ENCODE measurements around the gene HOXA7.
A peak's percentile ranks its signal among the peaks of the same experiment; 100 is the strongest.

HOXA7 gene

DNA sequence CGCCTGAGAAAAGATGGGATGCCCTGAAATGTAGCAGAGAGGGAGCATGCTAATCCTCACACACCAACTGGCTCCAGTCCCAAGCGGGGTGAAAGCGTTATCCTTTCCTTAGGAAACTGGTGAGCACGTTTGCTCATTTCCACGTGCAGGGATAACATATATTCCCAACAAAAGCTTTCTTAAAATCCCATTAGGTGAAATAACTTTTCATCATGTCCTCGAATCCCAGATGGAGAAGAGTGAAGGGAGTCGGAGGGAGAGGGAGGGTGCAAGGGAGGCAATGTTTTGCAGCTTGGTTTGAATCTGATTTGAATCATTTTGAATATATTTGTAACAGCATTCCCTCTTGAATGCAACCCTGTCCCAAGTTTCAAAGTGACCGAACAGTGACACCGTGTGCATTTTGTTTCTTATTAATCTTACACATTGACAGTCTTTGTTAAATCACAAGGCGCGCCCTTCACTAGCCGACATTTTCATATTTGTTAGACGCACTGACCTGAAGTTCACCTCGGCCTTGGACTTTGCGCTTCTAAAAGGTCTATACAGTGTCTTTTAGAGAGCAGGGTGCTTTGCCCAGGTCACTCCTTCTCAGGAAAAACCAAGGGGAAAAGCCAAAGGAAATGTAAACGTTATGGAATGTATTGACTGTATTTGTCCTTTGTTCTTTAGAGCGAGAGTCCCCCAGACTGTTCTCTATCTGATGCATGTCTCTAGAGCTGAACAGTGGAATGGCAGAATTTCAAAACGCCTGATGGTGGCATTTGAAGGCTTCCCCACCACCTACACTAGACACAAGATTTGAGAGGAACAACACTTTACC is 22.9 kb downstream of the HOXA7 start:
- DNase-seq, result peak in 1 of 3 donors; percentile 43

DNA sequence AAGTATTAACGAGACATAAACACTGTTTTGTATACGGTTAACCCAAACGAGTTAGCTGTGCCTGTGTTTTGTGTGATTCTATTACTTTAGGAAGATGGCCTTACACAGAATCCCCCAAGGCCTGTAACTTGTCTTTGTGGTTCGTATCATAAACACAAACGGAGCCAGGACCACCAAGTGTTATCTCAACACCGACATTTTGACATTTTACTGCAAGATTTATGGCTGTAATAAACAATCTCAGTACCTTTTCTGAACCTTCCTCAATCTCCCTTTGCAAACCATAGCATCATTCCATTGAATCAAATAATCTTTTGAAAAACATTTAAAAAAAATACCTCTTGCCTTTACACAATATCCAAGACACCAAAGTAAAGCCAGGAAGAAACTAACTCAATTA is 23.5 kb downstream of the HOXA7 start:
- DNase-seq, result no peak

DNA sequence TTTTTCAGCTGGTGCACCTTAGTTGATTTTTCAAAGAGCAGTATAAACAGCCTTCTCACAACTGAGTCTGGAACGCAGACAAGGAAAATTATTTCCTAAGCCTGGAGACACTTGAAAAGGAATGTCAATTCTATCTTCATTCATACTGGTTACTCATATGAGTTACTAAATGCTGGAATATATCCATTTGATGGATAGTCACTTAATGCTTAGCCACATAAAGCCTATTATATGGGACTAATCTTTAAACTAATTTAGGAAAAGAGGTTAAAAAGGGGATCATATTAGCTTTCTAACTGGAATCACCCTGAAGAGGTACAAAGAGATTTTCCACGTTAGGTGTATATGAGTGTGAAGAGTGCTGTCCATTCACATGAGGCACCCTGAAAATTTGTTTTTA is 24.3 kb downstream of the HOXA7 start:
- no peak for DNase-seq

DNA sequence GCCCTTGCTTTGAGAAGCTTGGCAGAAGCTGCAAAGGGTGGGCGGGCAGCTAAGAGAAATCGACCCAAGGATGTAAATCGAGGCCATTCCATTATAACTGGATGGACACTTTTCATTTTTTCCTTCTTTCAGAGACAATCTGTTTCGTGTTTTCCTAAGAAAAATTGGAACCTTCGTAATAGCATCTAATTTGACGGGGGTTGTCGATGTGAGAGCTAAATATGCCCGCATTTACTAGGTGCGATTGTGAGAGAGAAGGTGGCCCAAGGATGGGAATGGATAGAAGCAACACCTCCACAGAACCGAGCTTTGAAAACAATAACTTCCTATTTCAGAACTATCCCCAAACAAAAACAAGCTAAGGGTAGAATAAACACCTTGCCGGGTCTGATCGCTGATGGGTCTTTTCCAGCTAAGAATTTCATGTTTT is 25.1 kb downstream of the HOXA7 start:
- no peak for DNase-seq

GRCh38 chr7:27130540-27131389 is 25.7 kb downstream of the HOXA7 start, which contains the start of gene HOXA4:
Gene HOXA4, minus strand, starts transcription at chr7:27130757. Its CDS starts 24 bp downstream, at chr7:27130733.
- DNase-seq, result peak; percentile 73 to 95 (median 83)

DNA sequence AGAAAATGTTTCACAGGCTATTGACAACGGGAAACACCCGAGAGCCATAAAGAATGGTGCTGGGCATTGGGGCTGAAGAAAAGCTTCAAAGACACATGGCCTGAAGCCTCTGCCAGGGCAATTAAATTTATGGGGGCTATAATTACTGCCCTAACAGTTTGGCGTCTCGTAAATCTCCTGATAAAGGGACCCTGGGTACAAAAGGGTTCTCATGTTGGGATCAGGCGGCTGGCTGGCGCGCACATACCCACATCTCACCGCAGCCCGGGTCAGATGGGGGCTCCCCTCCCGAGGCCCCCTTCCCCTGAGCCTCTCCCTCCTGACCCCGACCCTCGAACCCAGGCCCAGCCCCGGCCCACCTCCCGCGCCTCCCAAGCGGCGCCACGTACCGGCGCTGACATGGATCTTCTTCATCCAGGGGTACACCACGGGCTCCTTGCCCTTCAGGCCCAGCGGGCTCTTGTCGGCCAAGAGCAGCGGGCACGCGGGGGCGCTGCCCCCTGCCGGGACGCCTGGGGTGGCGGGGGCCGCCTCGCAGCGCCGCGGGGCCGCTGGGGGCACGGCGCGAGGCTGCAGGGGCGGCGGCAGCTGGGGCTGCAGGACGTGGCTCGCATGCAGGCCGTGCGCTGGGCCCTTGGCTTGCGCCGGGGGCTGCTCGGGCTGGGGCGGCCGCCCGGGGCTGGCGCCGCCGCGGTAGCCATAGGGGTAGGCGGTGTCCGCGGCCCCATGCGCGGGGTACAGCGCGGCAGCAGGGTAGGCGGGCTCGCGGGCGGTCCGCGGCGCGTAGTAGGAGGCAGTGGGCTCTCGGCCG is 26.5 kb downstream of the HOXA7 start:
- DNase-seq, result peak in 1 of 3 donors; percentile 53

DNA sequence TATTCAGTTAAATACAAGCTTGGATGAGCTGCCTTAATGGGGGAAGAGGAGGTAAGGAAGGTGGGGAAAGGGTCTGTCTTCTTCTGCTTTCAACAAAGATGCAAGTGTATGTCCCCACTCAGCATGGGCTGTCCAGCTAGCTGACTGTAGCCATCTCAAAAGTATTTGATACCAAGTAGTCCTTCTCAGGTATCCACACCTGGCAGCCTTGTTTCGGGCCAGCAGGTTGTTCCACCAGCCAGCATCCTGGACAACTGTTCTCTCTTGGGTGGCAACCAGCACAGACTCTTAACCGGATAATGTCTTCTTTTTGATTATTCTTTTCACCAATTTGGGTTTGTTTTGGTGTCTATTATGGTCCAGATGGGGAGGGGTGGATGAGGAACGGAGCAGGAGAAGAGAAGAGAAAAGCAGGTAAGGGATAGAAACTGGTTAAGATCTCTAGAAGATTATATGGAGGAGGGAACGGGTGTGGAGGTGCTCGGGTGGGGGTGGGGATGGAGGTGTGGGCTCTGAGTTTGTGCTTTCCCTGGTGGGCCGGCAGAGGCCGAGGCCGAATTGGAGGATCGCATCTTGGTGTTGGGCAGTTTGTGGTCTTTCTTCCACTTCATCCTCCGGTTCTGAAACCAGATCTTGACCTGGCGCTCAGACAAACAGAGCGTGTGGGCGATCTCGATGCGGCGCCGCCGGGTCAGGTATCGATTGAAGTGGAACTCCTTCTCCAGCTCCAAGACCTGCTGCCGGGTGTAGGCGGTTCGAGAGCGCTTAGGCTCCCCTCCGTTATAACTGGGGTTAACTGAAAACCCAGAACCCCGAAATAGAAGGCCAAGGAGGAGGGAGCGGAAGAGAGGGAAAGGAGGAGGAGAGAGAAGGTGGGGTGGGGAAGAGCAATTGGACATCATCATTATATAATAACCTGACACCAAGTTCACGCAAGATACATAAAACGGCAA is 27.4 kb downstream of the HOXA7 start:
- DNase-seq, result no peak

DNA sequence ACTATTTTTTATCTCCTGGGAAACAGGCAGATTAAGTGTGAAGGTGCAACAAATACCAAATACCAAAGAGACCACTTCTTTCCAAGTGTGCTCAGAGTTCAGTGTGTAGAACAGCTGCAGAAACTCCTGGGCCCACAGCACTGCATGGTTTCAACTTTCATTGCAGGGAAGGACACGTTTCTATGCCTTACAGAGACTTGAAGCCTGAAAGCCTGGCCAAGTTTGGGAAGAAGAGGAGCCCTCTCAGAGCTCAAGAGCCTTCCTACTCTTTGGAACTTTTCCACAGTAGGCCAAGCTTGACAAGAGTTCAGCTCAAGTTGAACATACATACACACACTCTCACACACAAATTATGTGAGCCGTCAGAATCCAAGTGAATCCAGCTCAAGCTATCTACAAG is 28.4 kb downstream of the HOXA7 start:
- DNase-seq, result no peak

DNA sequence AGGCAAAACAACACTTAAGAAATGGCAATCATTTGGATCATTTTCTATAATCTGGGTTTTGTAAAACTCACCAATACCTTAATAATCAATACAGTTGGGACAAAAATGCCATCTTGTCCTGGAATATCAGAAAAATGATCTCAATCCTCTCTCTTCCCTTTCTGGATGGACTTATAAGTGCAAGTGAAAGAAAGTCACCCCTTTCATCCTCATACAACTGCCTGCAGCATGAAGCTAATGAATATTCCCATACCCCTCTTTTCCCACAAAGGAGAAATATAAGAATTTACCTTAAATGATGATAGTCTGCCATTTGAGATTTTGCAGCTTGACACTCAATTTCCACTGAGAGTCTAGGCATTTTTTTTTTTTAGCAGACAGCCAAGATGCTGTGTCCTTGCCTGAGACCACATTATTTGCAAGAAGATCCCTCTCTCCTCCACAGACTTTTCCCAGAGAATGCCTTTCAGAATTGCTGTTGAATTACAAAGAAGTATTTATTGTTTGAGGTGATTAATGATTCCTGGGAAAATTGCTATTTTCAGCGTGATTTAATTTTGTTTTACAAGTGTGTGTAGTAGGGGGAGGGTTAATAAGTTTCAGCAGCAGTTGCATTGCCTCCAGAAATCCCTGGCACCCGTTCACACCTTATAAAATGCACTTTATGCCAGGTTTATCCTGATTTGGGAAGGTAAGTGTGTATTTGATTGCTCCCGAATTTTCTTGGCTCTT is 29.7 kb downstream of the HOXA7 start:
- no peak for DNase-seq

GRCh38 chr7:27125986-27126394 is 30.5 kb downstream of the HOXA7 start:
- no peak for DNase-seq

DNA sequence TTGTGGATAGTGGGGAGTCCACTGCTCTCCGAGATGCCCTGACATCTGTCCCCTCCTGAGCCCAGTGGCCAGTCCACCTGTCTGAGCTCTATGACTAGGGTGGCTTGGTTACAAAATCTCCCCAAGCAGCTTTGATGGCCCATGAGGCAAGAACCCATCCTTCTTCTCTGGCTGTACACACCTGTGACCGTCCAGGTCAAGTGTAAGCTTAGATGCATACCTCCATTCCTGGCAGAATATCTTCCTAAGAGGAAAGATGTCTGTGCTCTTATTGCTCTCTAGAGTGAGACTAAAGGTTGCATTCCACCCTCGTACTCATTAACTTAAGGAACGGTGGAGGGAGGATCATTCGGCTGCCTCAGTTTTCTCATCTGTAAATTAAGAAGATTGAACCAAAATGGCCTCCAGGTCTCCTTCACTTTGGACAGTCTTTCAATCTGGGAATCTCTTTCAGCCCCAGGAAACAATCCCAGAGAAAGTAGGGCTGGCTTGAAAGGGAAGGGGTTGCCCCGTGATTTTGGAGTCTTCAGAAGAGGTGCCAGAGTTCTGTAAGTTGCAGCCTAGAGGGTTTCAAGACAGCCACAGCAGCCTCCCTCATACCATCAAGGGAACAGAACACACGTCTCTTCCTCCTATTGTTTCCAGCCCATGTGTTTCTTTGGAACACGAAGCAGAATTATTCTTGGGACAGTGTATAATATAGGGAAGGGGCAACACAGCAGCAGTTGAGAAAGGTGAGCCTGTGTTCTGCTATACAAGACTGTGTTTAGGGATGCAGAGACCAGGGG is 31.4 kb downstream of the HOXA7 start:
- no peak for DNase-seq

- no peak for DNase-seq
These were observed 32.2 kb downstream of the HOXA7 start for GRCh38 chr7:27124096-27124901.

DNA sequence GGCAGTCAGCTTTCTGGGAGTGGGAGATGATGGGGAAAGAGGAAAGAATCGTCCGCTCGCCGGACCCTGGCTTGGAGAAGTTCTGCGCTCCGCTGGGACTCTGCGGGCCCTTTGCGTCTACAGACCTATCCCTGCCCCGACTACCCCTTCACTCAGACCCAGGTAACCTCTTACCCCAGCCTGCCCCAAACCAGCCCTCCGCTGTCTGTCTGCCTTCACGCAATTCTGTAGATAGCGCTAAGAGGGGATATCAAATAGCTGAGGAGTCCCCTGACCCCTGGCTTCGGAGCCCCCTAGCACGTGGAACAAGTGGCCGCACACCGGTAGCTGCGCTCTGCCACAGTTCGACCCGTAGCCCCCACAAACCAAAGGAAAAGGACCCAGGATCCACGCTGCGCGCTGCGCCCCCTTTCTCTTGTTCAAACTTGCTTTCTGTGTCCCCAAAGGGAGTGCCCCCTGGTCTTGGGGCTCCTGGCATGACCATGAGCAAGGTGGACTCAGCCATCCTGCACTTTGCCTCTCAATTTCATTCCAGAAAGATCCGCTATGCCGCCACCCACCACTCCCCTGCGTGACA is 32.9 kb downstream of the HOXA7 start:
- no peak for DNase-seq

DNA sequence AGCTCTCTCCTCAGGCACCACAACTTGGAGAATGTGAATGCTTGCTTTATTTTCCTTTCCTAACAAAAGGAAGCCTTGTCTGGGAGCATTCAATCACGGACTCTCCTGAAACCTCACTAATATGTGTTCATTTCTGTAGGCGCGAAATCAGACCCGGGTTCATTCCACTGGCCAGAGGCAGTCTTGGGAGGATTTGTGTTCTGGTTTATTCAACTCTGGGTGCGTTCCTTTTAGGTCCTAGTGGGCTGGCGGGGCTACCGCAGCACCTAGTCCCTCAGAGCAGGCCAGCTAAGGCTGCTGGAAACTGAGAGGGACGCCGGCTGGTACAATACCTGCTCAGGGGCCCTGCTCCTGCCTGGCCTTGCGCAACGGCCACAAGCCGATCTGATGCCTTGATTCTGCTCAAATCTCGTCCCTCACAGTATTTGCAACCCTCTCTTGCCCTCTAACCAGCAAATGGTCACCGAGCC is 33.4 kb downstream of the HOXA7 start:
- no peak for DNase-seq

DNA sequence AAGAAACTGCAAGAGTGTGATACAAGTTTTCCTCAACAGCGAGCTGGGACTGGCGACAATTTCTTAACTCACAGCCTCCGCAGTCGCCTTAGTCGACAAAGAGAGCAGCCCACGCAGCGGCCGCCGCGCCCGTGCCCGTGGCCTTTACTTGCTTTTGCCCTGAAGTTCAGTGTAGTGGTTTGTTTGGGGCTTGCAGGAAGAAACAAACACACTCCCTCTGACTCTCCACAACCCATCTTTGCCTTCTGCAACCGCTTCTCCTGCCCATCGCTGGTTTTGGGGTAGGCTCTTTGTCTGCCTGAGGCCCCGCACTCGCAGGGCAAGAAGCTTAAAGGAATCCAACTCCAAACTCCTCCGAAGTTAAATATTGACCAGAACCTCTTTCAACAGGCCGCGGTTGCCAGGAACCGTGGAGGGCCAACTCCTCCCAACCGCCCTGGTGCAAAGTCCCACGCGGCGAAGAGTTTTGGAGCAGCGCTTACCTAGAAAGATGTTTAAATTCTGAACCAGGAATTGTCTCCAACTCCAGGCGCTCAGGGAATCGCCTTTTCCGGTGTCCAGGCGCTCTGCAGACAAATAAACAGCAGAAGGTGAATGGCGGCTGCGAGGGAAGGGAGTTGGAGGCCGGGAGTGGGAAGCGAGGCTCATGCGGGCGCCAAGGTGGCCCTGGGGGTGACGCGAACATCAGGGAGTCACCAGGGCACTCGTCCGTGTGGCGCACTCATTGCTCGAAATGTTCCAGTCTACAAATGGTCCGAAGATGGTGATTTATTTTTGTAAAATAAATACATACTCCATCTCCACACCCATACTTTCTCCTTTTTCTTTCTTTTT is 34.2 kb downstream of the HOXA7 start:
- DNase-seq, result no peak

DNA sequence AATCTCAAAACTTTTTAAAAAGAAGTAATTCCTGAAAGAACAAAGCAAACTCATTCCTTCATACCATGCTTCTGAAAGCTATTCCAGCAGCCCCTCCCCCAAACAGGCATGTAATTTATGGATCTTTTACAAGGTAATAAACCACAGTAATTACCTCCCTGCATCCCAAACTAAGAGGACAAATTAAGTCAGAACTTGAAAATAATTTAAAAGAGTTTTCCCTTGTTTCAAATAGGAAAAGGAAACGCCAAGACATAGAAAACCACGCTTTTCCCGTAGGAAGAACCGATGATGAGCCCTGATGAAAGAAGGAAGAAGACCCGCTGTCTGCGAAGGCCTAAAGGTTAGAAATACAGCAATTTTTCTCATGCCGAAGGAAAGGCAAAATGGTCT is 34.8 kb downstream of the HOXA7 start:
- no peak for DNase-seq

DNA sequence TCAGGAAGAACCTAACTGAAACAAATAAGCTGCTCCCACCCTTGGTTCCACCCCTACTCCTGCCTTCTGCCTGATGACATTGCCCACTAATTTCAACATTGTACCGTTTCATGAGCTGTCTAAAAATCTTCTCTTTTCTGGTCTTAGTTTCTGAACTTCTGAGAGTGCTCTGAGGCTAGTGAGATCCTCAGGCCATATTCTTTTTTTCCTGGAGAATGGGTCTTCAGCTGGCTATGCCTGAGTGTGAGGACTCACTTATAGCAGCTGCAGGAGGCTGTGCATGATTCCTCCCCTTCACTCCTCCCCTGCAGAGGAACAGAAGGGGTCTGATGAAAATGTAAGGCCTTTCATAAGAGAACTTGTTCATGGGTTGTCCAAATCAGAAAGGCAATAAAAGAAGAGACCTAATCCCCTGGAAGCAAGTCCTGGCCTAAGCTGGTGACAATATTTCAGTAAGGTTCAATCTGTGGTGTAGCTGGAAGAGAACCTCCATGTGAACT is 37.0 kb downstream of the HOXA7 start:
- no peak for DNase-seq

DNA sequence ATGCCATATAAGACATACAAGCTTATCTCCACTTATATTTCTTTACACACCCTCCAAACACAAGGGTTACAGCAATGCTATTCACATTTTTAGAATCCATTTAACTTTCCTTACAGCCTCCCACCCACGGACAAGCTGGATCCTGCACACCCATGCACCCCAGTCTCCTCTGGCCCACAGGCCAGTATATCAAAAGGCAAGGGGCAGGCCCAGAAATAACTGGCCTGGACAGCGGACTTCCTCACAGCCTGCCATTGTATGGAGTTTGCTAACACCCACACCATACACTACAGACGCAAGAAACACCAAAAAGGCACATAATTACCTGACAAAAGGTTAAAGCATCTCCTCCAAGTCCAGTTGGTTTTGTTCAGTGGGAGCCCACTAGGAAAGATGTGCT is 37.9 kb downstream of the HOXA7 start:
- DNase-seq, result no peak
